Left ventricle myocardium inferior (tissue), 1 donor: ENCODE results near the gene CLDN16. TPM values are rescaled to one million over a fixed set of nuclear protein-coding genes. Genes with fewer than 3 reads are reported as not detected.
A peak's percentile ranks its signal among the peaks of the same experiment; 100 is the strongest.

Experiments used
- DNase-seq: peaks from one replicate; pipeline ENCODE4 v3.0.0-alpha.2; 2020
- H3K27ac ChIP-seq: fragments of 200-600 bp; replicated peaks from 2 replicates; pipeline ENCODE4 v1.8.0; 2021
- H3K27me3 ChIP-seq: fragments of 200-600 bp; 2 replicates; pipeline ENCODE4 v1.8.0; 2021; ENCODE audit warnings: low read depth
- H3K36me3 ChIP-seq: fragments of 200-600 bp; 2 replicates; pipeline ENCODE4 v1.8.0; 2021
- H3K4me1 ChIP-seq: fragments of 200-600 bp; 2 replicates; pipeline ENCODE4 v1.8.0; 2021
- H3K4me3 ChIP-seq: fragments of 200-600 bp; 2 replicates; pipeline ENCODE4 v1.8.0; 2021; ENCODE audit warnings: mild to moderate bottlenecking, moderate library complexity
- H3K9me3 ChIP-seq: fragments of 200-600 bp; replicated peaks from 2 replicates; pipeline ENCODE4 v1.8.0; 2021
- intact Hi-C: fragments of 100-400 bp; cut with micrococcal nuclease; formaldehyde crosslinking; loops from one replicate; pipeline ENCODE4 v1.11.0; 2022
- total RNA-seq: library from RNA; stranded (reverse); fragmentation: NEBNext Ultra II Directional; extraction: Animal tissue kit (Norgen Biotek cat#: 25700); gene quantifications from one replicate; pipeline ENCODE4 v1.2.1, GENCODE V29; 2021
- TF ChIP-seq, protein P1 (sequence below): fragments of 200-600 bp; IDR thresholded peaks from 2 replicates; pipeline ENCODE4 v1.8.0; 2021; ENCODE audit warnings: antibody characterized with exemption, mild to moderate bottlenecking, borderline replicate concordance
- donor health status: DM: no; HTN: yes; CAD: no; lungs with severe emphysema.

Gene CLDN16
- total RNA-seq, 1 donor from 2014 or later: not detected

DNA sequence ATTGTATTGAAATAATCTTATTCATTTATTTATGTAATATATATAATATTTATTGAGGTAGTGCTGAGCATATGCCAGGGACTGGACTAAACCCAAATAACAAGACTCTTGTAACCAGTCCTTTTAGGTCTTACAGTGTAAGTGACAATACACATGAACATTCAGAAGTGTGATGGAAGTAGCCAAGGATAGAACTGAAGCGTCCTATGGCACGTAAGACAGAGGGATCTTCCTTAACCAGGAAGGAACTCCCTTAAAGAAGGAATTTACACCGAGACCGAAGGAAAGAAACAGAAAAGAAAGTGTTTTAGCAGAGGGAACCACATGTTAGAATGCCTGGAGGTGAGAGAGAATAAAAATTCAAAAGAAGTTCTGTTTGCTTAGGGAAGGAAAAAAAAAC lies 42.1 kb upstream of the CLDN16 start:
- Histone ChIP-seq H3K36me3 (no peaks in the 10 kb centered on the region), H3K9me3 (no peaks in the 10 kb centered on the region), H3K27me3 (no peaks in the 10 kb centered on the region), H3K4me3 (no peak overlapping the region), H3K4me1 (peaks cover 17% of the 10 kb centered on the region), H3K27ac (peak overlapping the region; percentile 64)
- no peak for DNase-seq
- TF ChIP-seq, protein P1, sequence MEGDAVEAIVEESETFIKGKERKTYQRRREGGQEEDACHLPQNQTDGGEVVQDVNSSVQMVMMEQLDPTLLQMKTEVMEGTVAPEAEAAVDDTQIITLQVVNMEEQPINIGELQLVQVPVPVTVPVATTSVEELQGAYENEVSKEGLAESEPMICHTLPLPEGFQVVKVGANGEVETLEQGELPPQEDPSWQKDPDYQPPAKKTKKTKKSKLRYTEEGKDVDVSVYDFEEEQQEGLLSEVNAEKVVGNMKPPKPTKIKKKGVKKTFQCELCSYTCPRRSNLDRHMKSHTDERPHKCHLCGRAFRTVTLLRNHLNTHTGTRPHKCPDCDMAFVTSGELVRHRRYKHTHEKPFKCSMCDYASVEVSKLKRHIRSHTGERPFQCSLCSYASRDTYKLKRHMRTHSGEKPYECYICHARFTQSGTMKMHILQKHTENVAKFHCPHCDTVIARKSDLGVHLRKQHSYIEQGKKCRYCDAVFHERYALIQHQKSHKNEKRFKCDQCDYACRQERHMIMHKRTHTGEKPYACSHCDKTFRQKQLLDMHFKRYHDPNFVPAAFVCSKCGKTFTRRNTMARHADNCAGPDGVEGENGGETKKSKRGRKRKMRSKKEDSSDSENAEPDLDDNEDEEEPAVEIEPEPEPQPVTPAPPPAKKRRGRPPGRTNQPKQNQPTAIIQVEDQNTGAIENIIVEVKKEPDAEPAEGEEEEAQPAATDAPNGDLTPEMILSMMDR: no peak
- intact Hi-C loops: no loop called here

DNA sequence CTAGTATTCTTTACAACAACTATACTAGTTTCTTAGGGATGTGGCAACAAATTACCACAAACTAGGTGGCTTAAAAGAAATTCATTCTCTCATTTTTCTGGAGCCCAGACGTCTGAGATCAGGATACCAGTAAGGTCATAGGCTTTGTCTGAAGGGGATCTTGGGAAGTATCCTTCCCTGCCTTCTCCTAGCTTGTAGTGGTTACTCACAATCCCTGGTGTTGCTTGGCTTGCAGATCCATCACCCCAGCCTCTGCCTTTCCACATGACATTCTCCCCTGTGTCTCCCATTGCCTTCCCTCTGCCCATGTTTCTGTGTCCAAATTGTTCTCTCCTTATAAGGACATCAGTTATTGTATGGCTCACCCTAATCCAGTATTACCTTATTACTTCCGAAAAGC lies 41.4 kb upstream of the CLDN16 start:
- H3K36me3 ChIP-seq: no peaks in the 10 kb centered on the region
- intact Hi-C loops: no loop called here
- no peak overlapping the region for H3K4me3 ChIP-seq
- TF ChIP-seq, protein P1: no peak
- peaks cover 17% of the 10 kb centered on the region for H3K4me1 ChIP-seq
- no peaks in the 10 kb centered on the region for H3K27me3 ChIP-seq
- no peak for DNase-seq
- H3K27ac ChIP-seq: no peak overlapping the region
- no peaks in the 10 kb centered on the region for H3K9me3 ChIP-seq

DNA sequence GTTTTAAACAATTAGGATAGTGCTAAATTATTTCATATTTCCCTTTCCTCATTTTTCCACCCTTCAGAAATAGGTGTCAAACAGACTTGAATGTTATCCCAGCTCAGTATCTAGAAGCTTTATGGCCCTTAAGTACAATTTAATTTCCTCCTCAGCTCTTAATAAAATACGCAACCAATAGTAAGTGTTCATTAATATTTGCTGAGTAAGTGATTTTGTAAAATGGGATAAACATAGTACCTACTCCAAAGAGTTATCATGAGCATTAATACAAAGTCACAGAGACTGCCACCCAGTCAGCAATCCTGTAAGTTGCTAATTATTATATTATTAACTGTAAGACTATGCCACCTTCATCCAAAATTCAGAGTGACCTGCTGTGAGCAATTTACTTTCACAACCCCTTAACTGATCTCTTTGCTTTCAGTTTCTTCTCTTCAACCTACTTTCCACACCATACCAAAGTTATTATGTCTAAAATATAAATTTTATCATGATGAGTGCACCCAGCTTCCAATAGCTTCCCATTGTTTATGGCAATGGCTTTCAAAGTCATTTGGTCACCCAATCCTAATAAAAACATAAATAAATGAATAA lies 35.0 kb upstream of the CLDN16 start:
- Histone ChIP-seq H3K9me3 (peaks cover 9% of the 10 kb centered on the region), H3K4me1 (no peaks in the 10 kb centered on the region), H3K27me3 (no peaks in the 10 kb centered on the region), H3K27ac (no peak overlapping the region), H3K36me3 (no peaks in the 10 kb centered on the region), H3K4me3 (no peak overlapping the region)
- intact Hi-C loops: no loop called here
- TF ChIP-seq, protein P1: no peak
- DNase-seq: no peak

DNA sequence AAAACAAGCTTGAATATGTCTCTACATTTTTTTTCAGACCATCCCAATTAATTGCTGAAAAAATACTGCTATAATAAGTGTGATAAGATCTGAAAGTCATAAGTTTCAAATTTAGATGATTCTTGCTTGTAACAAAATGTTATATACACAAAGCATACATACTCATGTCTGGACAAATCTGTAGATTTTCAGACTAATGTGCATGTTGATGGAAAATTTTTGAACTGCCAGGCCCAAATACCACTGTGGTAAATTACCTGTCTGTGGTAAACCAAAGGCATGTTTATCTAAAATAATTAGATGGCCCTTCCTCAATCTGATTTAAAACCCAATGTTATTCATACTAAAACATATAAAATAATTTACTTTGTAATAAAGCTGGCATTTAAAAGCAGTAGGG lies 31.7 kb upstream of the CLDN16 start:
- intact Hi-C loops: no loop called here
- H3K4me1 ChIP-seq: no peaks in the 10 kb centered on the region
- TF ChIP-seq, protein P1: no peak

DNA sequence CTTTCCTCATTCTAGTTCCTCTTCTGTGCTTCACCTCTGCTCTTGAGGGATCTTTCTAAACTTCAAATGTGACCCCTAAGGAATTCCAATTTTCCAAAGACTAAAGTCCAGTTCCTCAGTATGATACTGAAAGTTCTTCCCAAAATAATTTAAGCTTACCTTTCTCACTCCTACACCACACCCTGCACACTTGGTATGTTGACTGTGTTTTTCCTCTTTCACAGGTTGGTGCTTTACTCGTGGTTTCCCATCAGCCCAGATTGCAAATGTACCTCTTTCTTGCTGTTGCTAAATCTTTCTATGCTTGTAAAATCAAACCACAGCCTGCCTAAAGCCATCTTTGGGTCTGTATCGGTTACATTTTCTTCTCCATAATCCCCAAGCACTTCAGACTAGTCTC lies 30.5 kb upstream of the CLDN16 start:
- TF ChIP-seq, protein P1: no peak
- Histone ChIP-seq H3K4me1 (no peaks in the 10 kb centered on the region), H3K9me3 (peaks cover 9% of the 10 kb centered on the region), H3K36me3 (no peaks in the 10 kb centered on the region), H3K27me3 (no peaks in the 10 kb centered on the region), H3K27ac (no peak overlapping the region), H3K4me3 (no peak overlapping the region)
- no peak for DNase-seq
- intact Hi-C loops: no loop called here

More for the DNA sequence above, 31.7 kb upstream of the CLDN16 start:
- Histone ChIP-seq H3K27ac (no peak overlapping the region), H3K9me3 (peaks cover 9% of the 10 kb centered on the region), H3K27me3 (no peaks in the 10 kb centered on the region), H3K36me3 (no peaks in the 10 kb centered on the region), H3K4me3 (no peak overlapping the region)
- no peak for DNase-seq
